Heart right ventricle (tissue), 16 donors: ENCODE measurements around the gene FAM227B. TPM values are rescaled to one million over a fixed set of nuclear protein-coding genes. Genes with fewer than 3 reads are reported as not detected.
A peak's percentile ranks its signal among the peaks of the same experiment; 100 is the strongest.

Experiments
- ATAC-seq, 8 donors: fragments of 200-7000 bp; cut with Tn5 transposase; one replicate each; pipeline ENCODE4 v1.9.1; 2020; ENCODE audit warnings: mild to moderate bottlenecking in 8 of 8, moderate library complexity in 8 of 8, moderate number of reproducible peaks in 1 of 8
- DNase-seq, 2 donors: peaks; one replicate each; pipeline ENCODE4 v3.0.0-alpha.2; 2020
- H3K27ac ChIP-seq, 10 donors: fragments of 200-600 bp; sonication (generic) in 2 of 10; one replicate each; pipeline versions ENCODE4 v1.5.0 to v1.8.0; 2020 to 2022; ENCODE audit warnings: mild to moderate bottlenecking in 3 of 10
- H3K27me3 ChIP-seq, 7 donors: fragments of 200-600 bp; one replicate each; pipeline ENCODE4 v1.8.0; 2021 to 2022; ENCODE audit warnings: mild to moderate bottlenecking in 2 of 7
- H3K36me3 ChIP-seq, 9 donors: fragments of 200-600 bp; sonication (generic) in 1 of 9; one replicate each; pipeline versions ENCODE4 v1.5.0 to v1.8.0; 2020 to 2022; ENCODE audit warnings: mild to moderate bottlenecking in 2 of 9
- H3K4me1 ChIP-seq, 9 donors: fragments of 200-600 bp; sonication (generic) in 1 of 9; one replicate each; pipeline versions ENCODE4 v1.5.0 to v1.8.0; 2020 to 2022; ENCODE audit warnings: mild to moderate bottlenecking in 4 of 9
- H3K4me3 ChIP-seq, 10 donors: fragments of 200-600 bp; sonication (generic) in 2 of 10; one replicate each; pipeline versions ENCODE4 v1.5.0 to v1.8.0; 2020 to 2022; ENCODE audit warnings: mild to moderate bottlenecking in 7 of 10, moderate library complexity in 2 of 10
- H3K9me3 ChIP-seq, 11 donors: fragments of 200-600 bp in 10 of 11; sonication (generic) in 2 of 11; one replicate each; pipeline versions ENCODE4 v1.5.0 to v1.8.0; 2013 to 2022; ENCODE audit warnings: mild to moderate bottlenecking in 2 of 11, control low read depth in 1 of 11, moderate library complexity in 1 of 11
- CTCF ChIP-seq, 9 donors: fragments of 200-600 bp; sonication (generic) in 2 of 9; IDR thresholded peaks; one replicate each; pipeline versions ENCODE4 v1.5.0 to v1.8.0; 2021 to 2022; ENCODE audit warnings: antibody characterized with exemption in 9 of 9, mild to moderate bottlenecking in 5 of 9, moderate library complexity in 1 of 9
- WGBS, 2 donors: extraction: QIAGEN DNeasy Blood & Tissue Kit; methylation state at CpG; one replicate each; pipeline ENCODE4 v1.1.7; 2013; ENCODE audit warnings: inconsistent platforms in 1 of 2; 5-methylcytosine and 5-hydroxymethylcytosine counted together
- intact Hi-C, 10 donors: fragments of 100-400 bp; cut with DNase I; formaldehyde crosslinking; loops; one replicate each; pipeline versions ENCODE4 v1.11.1 to v1.14.2; 2022
- polyA plus RNA-seq, 2 donors: library from polyadenylated mRNA; stranded (reverse); fragments of 200-250 nt; gene quantifications; one replicate each; pipeline ENCODE4 v1.2.3, GENCODE V29; 2013
- total RNA-seq, 10 donors: library from RNA; stranded (reverse); fragmentation: NEBNext Ultra II Directional in 3 of 10; extraction: Animal tissue kit (Norgen Biotek cat#: 25700) in 3 of 10; gene quantifications; one replicate each; pipeline versions ENCODE4 v1.2.1 to v1.2.4, GENCODE V29; 2021 to 2023
- donor health status: Arrhythmogenic right ventricular cardiomyopathy.
- donor health status: ischemic (EF 13 %, LVEDD 7.1; RV severe dilation, severe dysfunction).
- donor health status: healthy with polysubstance abuse.
- donor health status: DM: no; HTN: yes; CAD: no.
- donor health status: DM: no; HTN: no; CAD: no.
- donor health status: ischemic (EF 25% LVEDD 6.9; RV normal size, moderate dysfunction).
- donor health status: ischemic (EF 25% LVEDD 5.7; RV mildly dilated, moderate dysfunction).
- donor health status: healthy.
- donor health status: DM: yes; HTN: yes; CAD: no.
- donor health status: Ischemic cardiomyopathy.
- donor health status: ischemic (EF 35%, LVEDD 5.7; RV mildly dilated, moderate dysfunction).
- donor health status: nonischemic (EF 11% LVEDD 7.7; RV severe dilation, severe dysfunction).
- donor health status: DM: yes; HTN: yes; CAD: no.
- donor health status: PGD.
- donor health status: ischemic (EF 29% LVEDD 5.4; RV normal size, mild dysfunction).
- donor health status: nonischemic (EF 23%, LVEDD 6.1; RV moderate dilation, normal function).

FAM227B gene
- total and polyA plus RNA-seq, 12 donors, result 5.1 to 22.8 (median 14.4) TPM

- H3K36me3 ChIP-seq, result peaks cover 0 to 69% (median 5%) of the 10 kb centered on the region in 9 donors
- DNase-seq, result peak in 1 of 2 donors; percentile 5
- no peak overlapping the region for H3K27ac ChIP-seq
- H3K4me3 ChIP-seq, result no peak overlapping the region
- peak in 6 of 8 donors; percentile 56 to 93 (median 60) for ATAC-seq
- H3K9me3 ChIP-seq, result no peaks in the 10 kb centered on the region
- intact Hi-C loops, result loop anchor here in 1 of 10 donors (10.0 kb wide), 1 partner anchor 45 kb away; no protein-coding TSS in a partner anchor
- H3K27me3 ChIP-seq, result no peaks in the 10 kb centered on the region
- WGBS, 2 donors, result 41 to 87% methylated on average over 1 of the region's 1 CpG
- TF ChIP-seq CTCF (IDR thresholded peaks at IDR 0.05), result no peak
- H3K4me1 ChIP-seq, result peaks cover 0 to 12% (median 0%) of the 10 kb centered on the region in 9 donors
Observed at GRCh38 chr15:49290191-49290590, 330.4 kb downstream of the FAM227B start.

- Histone ChIP-seq H3K4me3 (no peak overlapping the region), H3K9me3 (no peaks in the 10 kb centered on the region), H3K27me3 (no peaks in the 10 kb centered on the region), H3K4me1 (peaks cover 0 to 12% (median 0%) of the 10 kb centered on the region in 9 donors), H3K27ac (no peak overlapping the region), H3K36me3 (peaks cover 0 to 72% (median 12%) of the 10 kb centered on the region in 9 donors)
- ATAC-seq, result no peak
- TF ChIP-seq CTCF (IDR thresholded peaks at IDR 0.05), result no peak
- intact Hi-C loops, result no loop called here
- no peak for DNase-seq
- 88 to 95% methylated on average over 2 of the region's 2 CpGs for WGBS, 2 donors
Observed at GRCh38 chr15:49288391-49288790, 332.2 kb downstream of the FAM227B start.

DNA sequence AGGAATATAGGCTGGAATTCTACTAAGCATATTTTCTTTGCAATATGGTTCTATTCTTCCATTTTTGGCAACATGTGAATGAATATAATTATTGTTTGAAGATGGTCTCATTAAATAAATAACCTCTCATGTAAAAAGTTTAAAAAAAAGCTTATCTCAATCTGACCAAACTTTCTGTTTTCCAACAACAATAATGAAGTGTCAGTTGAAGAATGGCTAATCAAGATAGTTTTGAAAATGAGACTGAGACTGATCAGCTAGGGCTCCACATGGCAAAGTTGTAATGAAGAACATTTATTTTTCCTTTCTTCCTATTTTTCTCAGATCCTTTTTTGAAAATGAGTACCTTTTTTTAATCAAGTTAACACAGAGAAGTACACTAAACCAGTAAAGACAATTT lies 333.1 kb downstream of the FAM227B start:
- no peak for TF ChIP-seq CTCF (IDR thresholded peaks at IDR 0.05)
- no peak for ATAC-seq
- H3K27me3 ChIP-seq, result no peaks in the 10 kb centered on the region
- H3K4me1 ChIP-seq, result peaks cover 0 to 12% (median 0%) of the 10 kb centered on the region in 9 donors
- DNase-seq, result no peak
- no peak overlapping the region for H3K4me3 ChIP-seq
- intact Hi-C loops, result no loop called here
- H3K36me3 ChIP-seq, result peaks cover 0 to 70% (median 12%) of the 10 kb centered on the region in 9 donors
- no peak overlapping the region for H3K27ac ChIP-seq
- H3K9me3 ChIP-seq, result no peaks in the 10 kb centered on the region

DNA sequence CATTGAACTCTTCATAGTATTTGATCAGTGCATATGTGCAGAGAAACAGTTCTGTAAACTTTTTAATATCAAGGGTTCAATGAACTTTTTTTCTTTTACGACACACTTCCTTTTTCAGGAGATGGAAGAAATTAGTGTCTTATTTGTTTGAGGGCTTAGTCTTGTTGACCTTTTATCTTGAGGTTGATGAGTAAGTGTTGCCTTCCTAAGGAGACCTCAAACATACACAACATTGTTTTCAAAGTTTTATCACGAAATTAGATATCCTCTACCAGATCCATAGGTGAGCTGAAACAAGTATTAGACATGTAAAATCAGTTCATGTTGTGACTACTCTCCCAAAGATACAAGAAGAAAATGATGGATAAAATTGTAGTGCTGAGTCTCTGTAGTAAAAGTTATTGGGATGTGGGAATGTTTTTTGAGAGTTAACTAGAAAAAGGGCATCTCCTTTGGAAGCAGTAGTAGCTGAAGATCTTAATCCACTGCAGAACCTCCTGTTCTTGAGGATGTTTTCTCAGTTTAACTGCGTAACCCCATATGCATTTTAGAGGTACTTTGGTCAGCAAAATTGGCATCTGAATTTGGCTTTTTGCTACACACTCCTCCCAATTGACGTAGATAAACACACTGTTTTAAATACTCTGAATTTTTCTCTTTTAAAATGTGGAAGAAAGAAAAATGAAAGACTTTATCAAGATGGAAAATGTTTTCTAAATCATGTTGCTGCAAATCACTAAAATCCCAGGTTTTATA lies 333.8 kb downstream of the FAM227B start:
- Histone ChIP-seq H3K9me3 (no peaks in the 10 kb centered on the region), H3K4me3 (no peak overlapping the region), H3K4me1 (peaks cover 0 to 12% (median 0%) of the 10 kb centered on the region in 9 donors), H3K27me3 (no peaks in the 10 kb centered on the region), H3K36me3 (peaks cover 0 to 72% (median 12%) of the 10 kb centered on the region in 9 donors), H3K27ac (no peak overlapping the region)
- TF ChIP-seq CTCF (IDR thresholded peaks at IDR 0.05), result no peak
- DNase-seq (no peak), ATAC-seq (peak in 1 of 8 donors; percentile 24)
- WGBS, 2 donors, result 81 to 90% methylated on average over 4 of the region's 4 CpGs
- intact Hi-C loops, result no loop called here
